Measurements from ENCODE around the gene IGFBP2.

IGFBP2 gene

GRCh38 chr2:216665717-216666116, 32.5 kb downstream of the IGFBP2 start:
- DNase-seq, result no peak

- no peak for DNase-seq
These were observed 33.4 kb downstream of the IGFBP2 start for GRCh38 chr2:216666461-216667233.

GRCh38 chr2:216670266-216671080, 37.3 kb downstream of the IGFBP2 start:
- no peak for DNase-seq

GRCh38 chr2:216671081-216671411, 37.8 kb downstream of the IGFBP2 start:
- no peak for DNase-seq

- no peak for DNase-seq
These were observed 38.6 kb downstream of the IGFBP2 start for GRCh38 chr2:216671791-216672343.

GRCh38 chr2:216672466-216672865, 39.2 kb downstream of the IGFBP2 start:
- DNase-seq, result no peak

- DNase-seq, result no peak
These were observed 39.8 kb downstream of the IGFBP2 start for GRCh38 chr2:216673021-216673420.

- DNase-seq, result no peak
These were observed 40.4 kb downstream of the IGFBP2 start for GRCh38 chr2:216673609-216674008.

- no peak for DNase-seq
These were observed 41.2 kb downstream of the IGFBP2 start for GRCh38 chr2:216674376-216674775.

GRCh38 chr2:216676630-216677029, 43.4 kb downstream of the IGFBP2 start:
- DNase-seq, result no peak

- DNase-seq, result no peak
These were observed 44.3 kb downstream of the IGFBP2 start for GRCh38 chr2:216677439-216678097.

- DNase-seq, result no peak
These were observed 44.9 kb downstream of the IGFBP2 start for GRCh38 chr2:216678098-216678465.

GRCh38 chr2:216678813-216679657, 45.8 kb downstream of the IGFBP2 start:
- no peak for DNase-seq

GRCh38 chr2:216679658-216680024, 46.4 kb downstream of the IGFBP2 start:
- DNase-seq, result no peak

GRCh38 chr2:216680951-216681629, 47.9 kb downstream of the IGFBP2 start:
- DNase-seq, result no peak

GRCh38 chr2:216681683-216682082, 48.5 kb downstream of the IGFBP2 start:
- no peak for DNase-seq

GRCh38 chr2:216683846-216684245, 50.6 kb downstream of the IGFBP2 start:
- DNase-seq, result no peak

- DNase-seq, result no peak
These were observed 52.2 kb downstream of the IGFBP2 start for GRCh38 chr2:216685327-216685875.

- DNase-seq, result no peak
These were observed 53.9 kb downstream of the IGFBP2 start for GRCh38 chr2:216687111-216687510.

- no peak for DNase-seq
These were observed 54.4 kb downstream of the IGFBP2 start for GRCh38 chr2:216687646-216688045.

- DNase-seq, result no peak
These were observed 55.6 kb downstream of the IGFBP2 start for GRCh38 chr2:216688731-216689340.

All from NCI-H187 treated with DMSO at 0.1 percent for 48 hours (cell line).